ENCODE data around the gene RBMS3. TPM values are rescaled to one million over a fixed set of nuclear protein-coding genes. Genes with fewer than 3 reads are reported as not detected.

RBMS3 gene
- total RNA-seq, 4 donors from 2014 or later = 7.3 to 21.8 (median 12.8) TPM

DNA sequence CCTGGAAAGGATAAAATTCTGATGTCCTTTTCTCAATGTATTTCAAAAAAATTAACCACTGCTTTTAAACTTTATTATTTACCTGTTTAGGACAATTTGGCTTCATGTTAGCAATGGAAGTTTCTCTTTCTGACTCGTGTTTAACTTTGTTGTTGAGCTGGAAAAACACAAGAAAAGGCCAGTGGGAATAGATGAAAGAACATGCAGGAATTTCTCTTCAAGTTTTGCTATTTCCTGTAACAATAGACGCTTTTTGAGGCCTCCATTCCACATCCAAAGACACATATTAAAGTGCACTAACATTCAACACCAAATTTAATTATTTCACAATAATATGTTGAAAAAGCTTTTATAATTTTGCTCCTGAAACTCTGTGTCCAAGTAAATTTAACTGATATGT lies 9.7 kb downstream of the RBMS3 start:
- no peak for DNase-seq (ENCODE audit: low spot score in 2 of 2)
- TF ChIP-seq, protein P1, sequence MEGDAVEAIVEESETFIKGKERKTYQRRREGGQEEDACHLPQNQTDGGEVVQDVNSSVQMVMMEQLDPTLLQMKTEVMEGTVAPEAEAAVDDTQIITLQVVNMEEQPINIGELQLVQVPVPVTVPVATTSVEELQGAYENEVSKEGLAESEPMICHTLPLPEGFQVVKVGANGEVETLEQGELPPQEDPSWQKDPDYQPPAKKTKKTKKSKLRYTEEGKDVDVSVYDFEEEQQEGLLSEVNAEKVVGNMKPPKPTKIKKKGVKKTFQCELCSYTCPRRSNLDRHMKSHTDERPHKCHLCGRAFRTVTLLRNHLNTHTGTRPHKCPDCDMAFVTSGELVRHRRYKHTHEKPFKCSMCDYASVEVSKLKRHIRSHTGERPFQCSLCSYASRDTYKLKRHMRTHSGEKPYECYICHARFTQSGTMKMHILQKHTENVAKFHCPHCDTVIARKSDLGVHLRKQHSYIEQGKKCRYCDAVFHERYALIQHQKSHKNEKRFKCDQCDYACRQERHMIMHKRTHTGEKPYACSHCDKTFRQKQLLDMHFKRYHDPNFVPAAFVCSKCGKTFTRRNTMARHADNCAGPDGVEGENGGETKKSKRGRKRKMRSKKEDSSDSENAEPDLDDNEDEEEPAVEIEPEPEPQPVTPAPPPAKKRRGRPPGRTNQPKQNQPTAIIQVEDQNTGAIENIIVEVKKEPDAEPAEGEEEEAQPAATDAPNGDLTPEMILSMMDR (IDR thresholded peaks at IDR 0.05) = no peak
- no peak for TF ChIP-seq POLR2A (IDR thresholded peaks at IDR 0.05)
- H3K4me3 ChIP-seq (ENCODE audit: low read depth, poor library complexity, severe bottlenecking) = no peak overlapping the region
- intact Hi-C loops (cut with DNase I; ENCODE audit: low total_unique reads) = no loop called here
- 46 to 48% methylated on average over 2 of the region's 2 CpGs for WGBS, 2 donors

DNA sequence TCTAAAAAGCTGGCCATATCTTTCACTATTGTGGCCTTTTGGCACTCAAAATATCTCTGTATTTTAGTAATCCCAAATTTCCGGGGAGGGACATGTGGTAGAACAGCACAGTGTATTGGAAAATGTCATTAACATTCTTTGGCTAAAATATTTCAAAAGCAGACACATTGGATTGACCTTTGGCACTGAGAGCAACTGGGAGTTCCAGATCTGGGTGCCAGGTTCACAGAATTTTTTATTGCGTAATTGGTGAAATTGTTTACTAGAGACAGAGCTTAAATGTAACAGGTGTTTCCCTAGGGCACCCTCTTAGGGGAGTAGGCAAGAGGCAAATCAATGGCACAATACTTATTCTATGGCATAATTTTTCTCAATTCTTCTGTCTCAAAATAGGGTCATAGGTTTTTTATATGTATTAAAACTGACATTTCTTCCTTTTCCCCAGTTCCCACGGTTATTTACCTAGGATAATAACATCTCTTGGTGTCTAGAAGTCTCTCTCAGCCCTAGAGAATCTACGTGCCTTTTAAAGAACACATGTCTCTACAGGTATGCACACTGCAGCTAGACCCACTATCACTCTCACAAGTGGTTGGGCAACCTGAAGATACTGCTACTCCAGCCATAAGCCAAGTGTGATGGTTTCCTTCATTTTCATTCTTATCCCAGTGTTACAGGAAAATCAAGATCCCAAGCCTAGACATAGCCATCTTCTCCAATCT lies 10.6 kb downstream of the RBMS3 start:
- no peak overlapping the region for H3K4me3 ChIP-seq (ENCODE audit: low read depth, poor library complexity, severe bottlenecking)
- DNase-seq (ENCODE audit: low spot score in 2 of 2) = no peak
- no peak for TF ChIP-seq POLR2A (IDR thresholded peaks at IDR 0.05)
- TF ChIP-seq, protein P1 (IDR thresholded peaks at IDR 0.05) = no peak
- WGBS, 2 donors = 50 to 59% methylated on average over 4 of the region's 4 CpGs
- intact Hi-C loops (cut with DNase I; ENCODE audit: low total_unique reads) = no loop called here

DNA sequence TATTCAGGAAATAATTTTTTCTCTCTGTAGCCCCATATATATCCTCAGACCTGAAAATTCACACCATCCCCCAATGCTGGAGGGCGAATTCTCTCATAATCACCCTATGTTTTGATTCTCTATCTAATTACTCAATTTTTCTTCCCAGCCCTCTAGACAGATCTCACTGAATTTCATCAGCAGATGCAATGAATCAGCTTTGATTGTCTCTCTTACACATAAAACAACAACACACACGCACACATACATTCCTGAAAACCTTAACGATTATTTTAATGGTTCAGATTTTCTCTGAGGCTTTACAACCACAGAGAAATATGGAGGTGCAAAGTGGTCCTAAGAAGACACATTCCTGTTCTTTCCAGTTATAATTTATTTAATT lies 11.1 kb downstream of the RBMS3 start:
- TF ChIP-seq, protein P1 (IDR thresholded peaks at IDR 0.05) = no peak
- no peak for TF ChIP-seq POLR2A (IDR thresholded peaks at IDR 0.05)
- DNase-seq (ENCODE audit: low spot score in 2 of 2) = no peak
- intact Hi-C loops (cut with DNase I; ENCODE audit: low total_unique reads) = no loop called here
- H3K4me3 ChIP-seq (ENCODE audit: low read depth, poor library complexity, severe bottlenecking) = no peak overlapping the region
- WGBS, 2 donors = 81 to 91% methylated on average over 3 of the region's 3 CpGs

DNA sequence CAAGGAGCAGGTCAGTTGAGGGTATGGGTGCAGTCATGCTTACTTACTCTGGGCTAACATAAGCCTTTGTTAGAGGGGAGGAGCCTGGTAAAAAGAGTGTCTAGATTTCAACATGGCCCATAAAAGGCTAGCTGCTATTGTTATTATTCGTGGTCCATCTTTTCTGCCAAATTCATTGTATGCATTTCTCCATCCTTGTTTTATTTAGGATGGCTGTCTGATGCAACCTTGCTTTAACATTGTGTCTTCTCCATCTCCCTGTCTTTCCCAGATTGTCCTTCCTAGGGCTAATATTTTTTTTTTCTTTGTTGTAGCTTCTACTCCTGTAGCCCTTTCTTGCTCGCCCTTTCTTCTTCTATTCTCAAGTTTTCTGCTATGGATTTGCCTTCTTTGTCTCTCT lies 12.6 kb downstream of the RBMS3 start:
- intact Hi-C loops (cut with DNase I; ENCODE audit: low total_unique reads) = no loop called here
- 71 to 90% methylated on average over 2 of the region's 2 CpGs for WGBS, 2 donors

DNA sequence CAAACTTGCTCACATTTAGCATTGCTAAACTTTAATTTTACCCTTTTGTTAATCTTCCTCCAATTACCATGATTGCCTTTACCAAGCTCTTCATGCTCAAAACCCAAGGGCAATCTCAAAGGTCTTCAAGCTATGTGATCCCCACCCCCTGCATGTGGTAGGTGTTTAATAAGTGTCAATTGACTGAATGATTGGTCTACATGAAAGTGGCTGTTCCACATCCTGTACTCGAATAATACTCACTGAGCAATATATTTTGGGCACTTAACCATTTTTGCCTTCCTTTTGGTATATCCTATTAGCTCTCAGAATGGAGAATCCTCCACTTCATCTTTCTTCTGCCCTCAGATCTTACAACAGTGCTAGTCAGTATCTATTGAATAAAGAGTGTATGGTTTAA lies 17.1 kb downstream of the RBMS3 start:
- intact Hi-C loops (cut with DNase I; ENCODE audit: low total_unique reads) = no loop called here
- TF ChIP-seq, protein P1 (IDR thresholded peaks at IDR 0.05) = no peak
- no peak for TF ChIP-seq POLR2A (IDR thresholded peaks at IDR 0.05)
- DNase-seq (ENCODE audit: low spot score in 2 of 2) = no peak
- H3K4me3 ChIP-seq (ENCODE audit: low read depth, poor library complexity, severe bottlenecking) = no peak overlapping the region
- WGBS, 2 donors = 94 to 95% methylated on average over 1 of the region's 1 CpG

More for the DNA sequence above, 12.6 kb downstream of the RBMS3 start:
- H3K4me3 ChIP-seq (ENCODE audit: low read depth, poor library complexity, severe bottlenecking) = no peak overlapping the region
- DNase-seq (ENCODE audit: low spot score in 2 of 2) = no peak
- TF ChIP-seq, protein P1 (IDR thresholded peaks at IDR 0.05) = no peak
- TF ChIP-seq POLR2A (IDR thresholded peaks at IDR 0.05) = no peak
